Vagina (tissue), 2 donors: ENCODE results near the gene RAPGEF6.

Experiments
- POLR2A ChIP-seq, 2 donors: fragments of 450-650 bp; IDR thresholded peaks; one replicate each; pipeline ENCODE4 v1.6.1; 2017; ENCODE audit warnings: antibody characterized with exemption in 2 of 2, mild to moderate bottlenecking in 2 of 2, moderate library complexity in 2 of 2
- TF ChIP-seq, protein P1 (sequence below), 3 experiments: fragments of 450-650 bp in 2 of 3; fragments of 200-600 bp in 1 of 3; sonication (generic) in 1 of 3; IDR thresholded peaks; one replicate each; pipeline ENCODE4 v1.5.1; 2017 to 2019; ENCODE audit warnings: antibody characterized with exemption in 3 of 3, mild to moderate bottlenecking in 2 of 3, moderate library complexity in 2 of 3

DNA sequence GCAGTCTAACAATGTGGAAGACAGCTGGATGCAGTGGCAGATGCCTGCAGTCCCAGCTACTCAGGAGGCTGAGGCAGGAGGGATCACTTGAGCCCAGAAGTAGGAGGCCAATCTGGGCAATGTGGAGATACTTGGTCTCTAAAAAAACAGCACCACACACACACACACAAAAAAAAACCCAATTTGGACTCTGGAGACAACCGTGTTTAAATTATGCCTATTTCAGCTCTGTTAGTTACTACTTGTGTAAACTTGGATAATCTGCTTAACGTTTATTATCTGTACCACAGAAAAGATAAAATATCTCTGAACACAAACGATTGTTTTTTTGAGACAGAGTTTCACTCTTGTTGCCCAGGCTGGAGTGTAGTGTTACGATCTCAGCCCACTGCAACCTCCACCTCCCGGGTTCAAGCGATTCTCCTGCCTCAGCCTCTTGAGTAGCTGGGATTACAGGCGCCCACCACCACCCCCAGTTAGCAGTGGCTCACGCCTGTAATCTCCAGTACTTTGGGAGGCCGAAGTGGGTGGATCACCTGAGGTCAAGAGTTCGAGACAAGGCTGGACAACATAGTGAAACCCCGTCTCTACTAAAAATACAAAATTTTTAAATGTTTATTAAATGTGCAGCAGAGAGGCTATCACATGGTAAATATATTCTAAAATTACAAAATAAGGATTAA is 17.7 kb downstream of the RAPGEF6 start:
- TF ChIP-seq, protein P1, sequence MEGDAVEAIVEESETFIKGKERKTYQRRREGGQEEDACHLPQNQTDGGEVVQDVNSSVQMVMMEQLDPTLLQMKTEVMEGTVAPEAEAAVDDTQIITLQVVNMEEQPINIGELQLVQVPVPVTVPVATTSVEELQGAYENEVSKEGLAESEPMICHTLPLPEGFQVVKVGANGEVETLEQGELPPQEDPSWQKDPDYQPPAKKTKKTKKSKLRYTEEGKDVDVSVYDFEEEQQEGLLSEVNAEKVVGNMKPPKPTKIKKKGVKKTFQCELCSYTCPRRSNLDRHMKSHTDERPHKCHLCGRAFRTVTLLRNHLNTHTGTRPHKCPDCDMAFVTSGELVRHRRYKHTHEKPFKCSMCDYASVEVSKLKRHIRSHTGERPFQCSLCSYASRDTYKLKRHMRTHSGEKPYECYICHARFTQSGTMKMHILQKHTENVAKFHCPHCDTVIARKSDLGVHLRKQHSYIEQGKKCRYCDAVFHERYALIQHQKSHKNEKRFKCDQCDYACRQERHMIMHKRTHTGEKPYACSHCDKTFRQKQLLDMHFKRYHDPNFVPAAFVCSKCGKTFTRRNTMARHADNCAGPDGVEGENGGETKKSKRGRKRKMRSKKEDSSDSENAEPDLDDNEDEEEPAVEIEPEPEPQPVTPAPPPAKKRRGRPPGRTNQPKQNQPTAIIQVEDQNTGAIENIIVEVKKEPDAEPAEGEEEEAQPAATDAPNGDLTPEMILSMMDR (IDR thresholded peaks at IDR 0.05): no peak
- no peak for TF ChIP-seq POLR2A (IDR thresholded peaks at IDR 0.05)
